ENCODE measurements around the gene MICU2. TPM values are rescaled to one million over a fixed set of nuclear protein-coding genes. Genes with fewer than 3 reads are reported as not detected.

The MICU2 gene
- total RNA-seq, 2 experiments from 2014 or later = 36.2 to 37.4 TPM

GRCh38 chr13:21446656-21447055 is 157.3 kb downstream of the MICU2 start:
- H3K9me3 Mint-ChIP-seq = peaks cover 10% of the 10 kb centered on the region
- H3K4me3 Mint-ChIP-seq = no peak overlapping the region
- H3K36me3 Mint-ChIP-seq = peaks cover 46% of the 10 kb centered on the region
- H3K4me1 Mint-ChIP-seq = peaks cover 11% of the 10 kb centered on the region
- no peak for ATAC-seq (ENCODE audit: low read depth)
- H3K27me3 Mint-ChIP-seq = no peaks in the 10 kb centered on the region
- no peak overlapping the region for H3K27ac Mint-ChIP-seq
- POLR2A ChIA-PET = no interaction called here
- DNase-seq = no peak

DNA sequence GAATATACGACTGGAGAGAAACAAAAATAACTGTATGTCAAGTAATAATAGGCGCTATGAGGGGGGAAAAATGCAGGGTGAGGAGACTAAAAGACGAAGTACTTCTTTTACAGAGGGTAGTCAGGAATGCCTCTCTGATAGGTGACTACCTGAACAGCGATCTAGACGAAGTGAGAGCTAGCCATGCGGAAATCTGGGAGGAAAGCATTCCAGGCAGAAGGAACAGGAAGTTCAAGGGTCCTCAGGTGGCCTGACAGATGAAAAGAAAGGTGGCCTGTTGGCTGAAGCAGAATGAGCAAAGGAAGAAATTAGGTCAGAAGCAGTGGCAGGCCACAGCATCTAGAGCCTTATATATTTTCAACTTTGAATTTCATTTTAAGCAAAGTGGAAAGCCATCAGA is 158.2 kb downstream of the MICU2 start:
- Mint-ChIP-seq H3K4me1 (peaks cover 12% of the 10 kb centered on the region), H3K36me3 (peaks cover 45% of the 10 kb centered on the region), H3K27me3 (no peaks in the 10 kb centered on the region), H3K9me3 (peaks cover 10% of the 10 kb centered on the region), H3K4me3 (no peak overlapping the region), H3K27ac (no peak overlapping the region)
- DNase-seq (no peak), ATAC-seq (ENCODE audit: low read depth) (no peak)
- POLR2A ChIA-PET = no interaction called here

- Mint-ChIP-seq H3K27me3 (no peaks in the 10 kb centered on the region), H3K36me3 (peaks cover 45% of the 10 kb centered on the region), H3K27ac (no peak overlapping the region), H3K4me1 (peaks cover 12% of the 10 kb centered on the region), H3K4me3 (no peak overlapping the region), H3K9me3 (peaks cover 9% of the 10 kb centered on the region)
- DNase-seq = no peak
- POLR2A ChIA-PET = no interaction called here
- ATAC-seq (ENCODE audit: low read depth) = no peak
Observed at GRCh38 chr13:21443171-21443570, 160.8 kb downstream of the MICU2 start.

Other genes with a start within 250 kb of the MICU2 start
- gene ZDHHC20, start 144.9 kb downstream of the MICU2 start, total RNA-seq = 10 to 100 TPM; 78.9 to 99.9 TPM
- gene FGF9, start 66.9 kb upstream of the MICU2 start, total RNA-seq = 1 to 10 TPM; 1.9 to 2.6 TPM

All from activated naive CD8-positive, alpha-beta T cell treated with anti-CD3 and anti-CD28 coated beads, Interleukin-2, amount 10 ng/mL, durations not matched to agents 7 days and 5 days (primary cell).